Measurements from ENCODE around the gene DHX34.

- TF ChIP-seq CTCF (IDR thresholded peaks at IDR 0.05): no peak
- no peak for TF ChIP-seq POLR2A (IDR thresholded peaks at IDR 0.05)
These were observed 27.6 kb downstream of the DHX34 start for GRCh38 chr19:47376589-47377144.

All from esophagus squamous epithelium (tissue), 4 donors.